SH-SY5Y (cell line): Measurements from ENCODE around the gene RNLS.

Source experiments
- GATA2 ChIP-seq: IDR thresholded peaks from 2 replicates; pipeline ENCODE4 v1.6.1; 2011; ENCODE audit warnings: mild to moderate bottlenecking, low read depth, low read length
- GATA3 ChIP-seq: IDR thresholded peaks from 2 replicates; pipeline ENCODE4 v1.6.1; 2011; ENCODE audit warnings: low read depth, mild to moderate bottlenecking, low read length, moderate library complexity

RNLS gene

GRCh38 chr10:88417387-88418030, 165.6 kb downstream of the RNLS start:
- TF ChIP-seq GATA2 (no peak), GATA3 (no peak)

GRCh38 chr10:88416801-88417200, 166.3 kb downstream of the RNLS start:
- no peak for TF ChIP-seq GATA3
- TF ChIP-seq GATA2: no peak

- no peak for TF ChIP-seq GATA2
- no peak for TF ChIP-seq GATA3
Measured at GRCh38 chr10:88415533-88416130, 167.5 kb downstream of the RNLS start.

GRCh38 chr10:88413412-88413811, 169.7 kb downstream of the RNLS start:
- TF ChIP-seq GATA2: no peak
- no peak for TF ChIP-seq GATA3

GRCh38 chr10:88411772-88412349, 171.3 kb downstream of the RNLS start:
- no peak for TF ChIP-seq GATA3
- TF ChIP-seq GATA2: no peak

- TF ChIP-seq GATA2 (no peak), GATA3 (no peak)
Measured at GRCh38 chr10:88409824-88410223, 173.3 kb downstream of the RNLS start.

- no peak for TF ChIP-seq GATA2
- TF ChIP-seq GATA3: no peak
Measured at GRCh38 chr10:88409236-88409635, 173.9 kb downstream of the RNLS start.

GRCh38 chr10:88408096-88408495, 175.0 kb downstream of the RNLS start:
- no peak for TF ChIP-seq GATA3
- no peak for TF ChIP-seq GATA2

GRCh38 chr10:88404133-88404532, 179.0 kb downstream of the RNLS start:
- TF ChIP-seq GATA2: no peak
- TF ChIP-seq GATA3: no peak

- TF ChIP-seq GATA2 (no peak), GATA3 (no peak)
Measured at GRCh38 chr10:88401671-88402347, 181.3 kb downstream of the RNLS start.

GRCh38 chr10:88399240-88399639, 183.9 kb downstream of the RNLS start:
- TF ChIP-seq GATA3: no peak
- no peak for TF ChIP-seq GATA2

GRCh38 chr10:88395677-88396076, 187.4 kb downstream of the RNLS start:
- TF ChIP-seq GATA3: no peak
- no peak for TF ChIP-seq GATA2

GRCh38 chr10:88392222-88392621, 190.9 kb downstream of the RNLS start:
- TF ChIP-seq GATA2 (no peak), GATA3 (no peak)

GRCh38 chr10:88390041-88390440, 193.1 kb downstream of the RNLS start:
- TF ChIP-seq GATA3 (no peak), GATA2 (no peak)

- TF ChIP-seq GATA2: no peak
- TF ChIP-seq GATA3: no peak
Measured at GRCh38 chr10:88389456-88389855, 193.7 kb downstream of the RNLS start.
